Measurements from ENCODE around the gene LHX2. TPM values are rescaled to one million over a fixed set of nuclear protein-coding genes. Genes with fewer than 3 reads are reported as not detected.

The LHX2 gene
- total and polyA plus RNA-seq, 2 of the 4 experiments (the other 2 are of a cell fraction), result not detected

- H3K4me3 ChIP-seq (ENCODE audit: insufficient read depth, low read depth, low read length), result no peak overlapping the region
- intact Hi-C loops (cut with micrococcal nuclease) (no loop called here), in situ Hi-C loops (cut with MboI; ENCODE audit: low sequenced_read_pairs) (no loop called here), dilution Hi-C loops (cut with HindIII; ENCODE audit: low sequenced_read_pairs, unreplicated experiment) (no loop called here)
- no peak overlapping the region for H2BK120ac ChIP-seq (ENCODE audit: low read depth, low read length)
- H4K5ac ChIP-seq (ENCODE audit: low read depth, low read length), result no peak overlapping the region
- no peak overlapping the region for H4K91ac ChIP-seq (ENCODE audit: insufficient read depth, low read depth, low read length)
- peaks cover 4% of the 10 kb centered on the region; the same call in 1 of the 2 replicates for H4K20me1 ChIP-seq (ENCODE audit: insufficient read depth, low read length)
- peaks cover 97% of the 10 kb centered on the region for H3K27me3 ChIP-seq (ENCODE audit: control insufficient read depth, insufficient read depth, low read length)
- DNase-seq (no peak), ATAC-seq (ENCODE audit: low read depth) (no peak)
- no TSS peak for BruUV-seq (replicated peaks)
- H3K27ac ChIP-seq (ENCODE audit: insufficient read depth, low read length), result no peak overlapping the region
- H4K8ac ChIP-seq (ENCODE audit: low read depth in 2 of 2, low read length in 2 of 2), result no peak overlapping the region
- no peak overlapping the region for H3K4me2 ChIP-seq (ENCODE audit: low read depth, low read length)
- peaks cover 15% of the 10 kb centered on the region for H3K9me3 ChIP-seq (ENCODE audit: control insufficient read depth, insufficient read depth, low read length)
- no peaks in the 10 kb centered on the region for H3K9me1 ChIP-seq (ENCODE audit: insufficient read depth, low read length)
- no peak overlapping the region for H3K9ac ChIP-seq (ENCODE audit: low read depth, low read length)
- no peak overlapping the region for H2BK15ac ChIP-seq (ENCODE audit: low read depth, low read length)
- no peak overlapping the region for H3K18ac ChIP-seq (ENCODE audit: low read depth, low read length)
- H3K14ac ChIP-seq (replicated peaks; ENCODE audit: low read depth, low read length), result no peak overlapping the region
- no peak overlapping the region for H2AK5ac ChIP-seq (ENCODE audit: low read depth, low read length)
- H2BK20ac ChIP-seq (ENCODE audit: low read depth, low read length), result no peak overlapping the region
- H3K56ac ChIP-seq (ENCODE audit: extremely low read depth, insufficient read depth, low read length), result no peak overlapping the region
- peaks cover 2% of the 10 kb centered on the region; the same call in 1 of the 2 replicates for H3K4me1 ChIP-seq (ENCODE audit: control insufficient read depth, insufficient read depth, low read length)
- no peak overlapping the region for H2AFZ ChIP-seq (replicated peaks; ENCODE audit: low read length, poor library complexity)
- no peak overlapping the region for H3K23ac ChIP-seq (ENCODE audit: low read depth, low read length)
- H2AK9ac ChIP-seq (replicated peaks; ENCODE audit: low read depth, low read length, poor library complexity), result no peak overlapping the region
- CTCF ChIA-PET, result no interaction called here
- no peak overlapping the region for H2BK5ac ChIP-seq (ENCODE audit: low read depth, low read length, poor library complexity, severe bottlenecking)
- WGBS, 2 experiments (ENCODE audit: extremely low coverage in 2 of 2, insufficient read length in 1 of 2), result 6% methylated on average over 14 of the region's 40 CpGs; no CpG with 5 or more reads in 1 of the 2 experiments
- H3K4ac ChIP-seq (ENCODE audit: low read depth, low read length), result no peak overlapping the region
- no peaks in the 10 kb centered on the region for H3K36me3 ChIP-seq (ENCODE audit: control insufficient read depth, insufficient read depth, low read length)
- POLR2A ChIA-PET (ENCODE audit: unreplicated experiment), result no interaction called here
- no peaks in the 10 kb centered on the region for H3K79me1 ChIP-seq (ENCODE audit: low read depth in 1 of 2, low read length in 2 of 2)
- TF ChIP-seq MAZ (IDR thresholded peaks at IDR 0.05; ENCODE audit: borderline replicate concordance, low read depth, low read length) (no peak), RCOR1 (IDR thresholded peaks at IDR 0.05; ENCODE audit: insufficient replicate concordance, low read length) (no peak), BHLHE40 (IDR thresholded peaks at IDR 0.05; ENCODE audit: low read depth, low read length) (no peak), MAFK (IDR thresholded peaks at IDR 0.05; ENCODE audit: low read depth, low read length) (no peak), CHD1 (IDR thresholded peaks at IDR 0.05; ENCODE audit: low read depth, low read length) (no peak), MXI1 (IDR thresholded peaks at IDR 0.05; ENCODE audit: borderline replicate concordance, low read depth, low read length) (no peak), CEBPB (IDR thresholded peaks at IDR 0.05; ENCODE audit: low read depth, low read length) (no peak), RFX5 (IDR thresholded peaks at IDR 0.05; ENCODE audit: low read depth, low read length) (no peak), NFE2L2 (IDR thresholded peaks at IDR 0.05; ENCODE audit: low read depth, low read length) (no peak), CTCF (conservative IDR thresholded peaks at IDR 0.05; ENCODE audit: low read depth, low read length) (no peak), SMC3 (IDR thresholded peaks at IDR 0.05; ENCODE audit: low read depth, low read length) (no peak), USF2 (IDR thresholded peaks at IDR 0.05; ENCODE audit: low read depth, low read length) (no peak), ELK1 (IDR thresholded peaks at IDR 0.05; ENCODE audit: borderline replicate concordance, low read depth, low read length) (no peak), RAD21 (IDR thresholded peaks at IDR 0.05; ENCODE audit: low read length) (no peak), POLR2A (IDR thresholded peaks at IDR 0.05; ENCODE audit: low read depth, low read length) (no peak)
Measured at GRCh38 chr9:124013309-124014210, 2.0 kb downstream of the LHX2 start.
